Heart left ventricle (tissue), 13 donors: ENCODE measurements around the gene OGDH.

Experiments
- POLR2A ChIP-seq, 2 donors: fragments of 450-650 bp; IDR thresholded peaks; one replicate each; pipeline ENCODE4 v1.6.1; 2017; ENCODE audit warnings: antibody characterized with exemption in 2 of 2, mild to moderate bottlenecking in 2 of 2, moderate library complexity in 2 of 2
- TF ChIP-seq, protein P1 (sequence below), 12 donors: fragments of 200-600 bp; sonication (generic) in 4 of 12; IDR thresholded peaks; one replicate each; pipeline versions ENCODE4 v1.5.0 to v1.8.0; 2018 to 2022; ENCODE audit warnings: antibody characterized with exemption in 12 of 12, mild to moderate bottlenecking in 5 of 12
- donor health status: ischemic (EF 13 %, LVEDD 7.1; RV severe dilation, severe dysfunction).
- donor health status: DM: no; HTN: yes; CAD: no.
- donor health status: DM: no; HTN: no; CAD: no.
- donor health status: ischemic (EF 25% LVEDD 6.9; RV normal size, moderate dysfunction).
- donor health status: ischemic (EF 25% LVEDD 5.7; RV mildly dilated, moderate dysfunction).
- donor health status: ischemic (EF 35%, LVEDD 5.7; RV mildly dilated, moderate dysfunction).
- donor health status: nonischemic (EF 11% LVEDD 7.7; RV severe dilation, severe dysfunction).
- donor health status: DM: yes; HTN: yes; CAD: no.
- donor health status: PGD.
- donor health status: ischemic (EF 29% LVEDD 5.4; RV normal size, mild dysfunction).
- donor health status: nonischemic (EF 23%, LVEDD 6.1; RV moderate dilation, normal function).

- TF ChIP-seq, protein P1, sequence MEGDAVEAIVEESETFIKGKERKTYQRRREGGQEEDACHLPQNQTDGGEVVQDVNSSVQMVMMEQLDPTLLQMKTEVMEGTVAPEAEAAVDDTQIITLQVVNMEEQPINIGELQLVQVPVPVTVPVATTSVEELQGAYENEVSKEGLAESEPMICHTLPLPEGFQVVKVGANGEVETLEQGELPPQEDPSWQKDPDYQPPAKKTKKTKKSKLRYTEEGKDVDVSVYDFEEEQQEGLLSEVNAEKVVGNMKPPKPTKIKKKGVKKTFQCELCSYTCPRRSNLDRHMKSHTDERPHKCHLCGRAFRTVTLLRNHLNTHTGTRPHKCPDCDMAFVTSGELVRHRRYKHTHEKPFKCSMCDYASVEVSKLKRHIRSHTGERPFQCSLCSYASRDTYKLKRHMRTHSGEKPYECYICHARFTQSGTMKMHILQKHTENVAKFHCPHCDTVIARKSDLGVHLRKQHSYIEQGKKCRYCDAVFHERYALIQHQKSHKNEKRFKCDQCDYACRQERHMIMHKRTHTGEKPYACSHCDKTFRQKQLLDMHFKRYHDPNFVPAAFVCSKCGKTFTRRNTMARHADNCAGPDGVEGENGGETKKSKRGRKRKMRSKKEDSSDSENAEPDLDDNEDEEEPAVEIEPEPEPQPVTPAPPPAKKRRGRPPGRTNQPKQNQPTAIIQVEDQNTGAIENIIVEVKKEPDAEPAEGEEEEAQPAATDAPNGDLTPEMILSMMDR (IDR thresholded peaks at IDR 0.05), result no peak
- TF ChIP-seq POLR2A (IDR thresholded peaks at IDR 0.05), result no peak
Measured at GRCh38 chr7:44645696-44646095, 39.3 kb downstream of the OGDH start.
